HCT116 (cell line): ENCODE results near the gene BAG1. TPM values are rescaled to one million over a fixed set of nuclear protein-coding genes. Genes with fewer than 3 reads are reported as not detected.

Experiments used
- total RNA-seq: library from RNA; stranded (reverse); gene quantifications from one replicate; pipeline ENCODE4 v1.2.1, GENCODE V29; 2021; ENCODE audit not compliant: unreplicated experiment

Gene BAG1
- total RNA-seq, 1 experiment from 2014 or later, result 58.2 TPM

Other genes starting within 250 kb of the BAG1 start
- gene DNAJA1, start 239.4 kb downstream of the BAG1 start, total RNA-seq, result 117 TPM
- 30.5 TPM for gene SMU1, start 188.0 kb downstream of the BAG1 start, total RNA-seq
- gene B4GALT1, start 97.4 kb downstream of the BAG1 start, total RNA-seq, result 31.4 TPM
- not detected for gene SPINK4, start 24.5 kb downstream of the BAG1 start, total RNA-seq
- 61.8 TPM for gene CHMP5, start 341 bp upstream of the BAG1 start, total RNA-seq
- gene NFX1, start 25.8 kb upstream of the BAG1 start, total RNA-seq, result 31.7 TPM
- 0.96 TPM for gene AQP7, start 137.9 kb upstream of the BAG1 start, total RNA-seq
- gene AQP3, start 182.9 kb upstream of the BAG1 start, total RNA-seq, result 5.5 TPM
- 36.4 TPM for gene NOL6, start 209.2 kb upstream of the BAG1 start, total RNA-seq